RWPE1 (cell line): ENCODE results near the gene NHS.

Source experiments
- CTCF ChIA-PET: fragments of 350-600 bp; sonication (Branson Sonifier 250); formaldehyde crosslinking; extraction: SDS; loops from one replicate; lab custom pipeline; 2021; lab: Yijun Ruan, JAX
- POLR2A ChIA-PET: fragments of 400-600 bp; formaldehyde crosslinking; extraction: SDS; loops from one replicate; lab custom pipeline; 2020; ENCODE audit warnings: antibody characterized with exemption; ENCODE audit not compliant: low non-redundant PET; lab: Yijun Ruan, JAX
- DNase-seq: peaks from one replicate; pipeline ENCODE4 v3.0.0; 2012; ENCODE audit warnings: low spot score
- H3K27ac ChIP-seq: fragments of 450-650 bp; 2 replicates; pipeline ENCODE4 v1.5.1; 2017
- TF ChIP-seq, protein P1 (sequence below): fragments of 450-650 bp; conservative IDR thresholded peaks from 2 replicates; pipeline ENCODE4 v1.5.1; 2017; ENCODE audit warnings: low read depth, mild to moderate bottlenecking

Gene NHS

DNA sequence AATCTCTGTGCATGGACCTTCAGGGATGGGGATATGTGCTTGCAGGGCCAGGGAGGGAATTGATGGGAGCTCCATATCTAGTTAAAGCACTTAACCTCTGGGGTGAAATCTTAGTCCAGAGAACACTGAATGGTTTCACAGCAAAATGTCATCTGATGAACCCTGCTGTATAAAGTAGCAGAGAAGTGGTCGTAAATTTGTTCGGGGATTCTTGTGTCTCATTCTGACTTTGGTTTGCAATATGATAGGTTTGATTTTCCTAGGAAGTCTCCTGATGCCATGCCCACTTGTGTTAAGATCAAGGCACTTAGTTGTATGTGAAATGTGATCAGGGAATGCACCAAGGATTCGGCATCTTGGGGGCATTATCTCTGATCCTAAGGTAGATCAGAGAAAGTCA, 96.9 kb downstream of the NHS start:
- no peak for DNase-seq
- TF ChIP-seq, protein P1, sequence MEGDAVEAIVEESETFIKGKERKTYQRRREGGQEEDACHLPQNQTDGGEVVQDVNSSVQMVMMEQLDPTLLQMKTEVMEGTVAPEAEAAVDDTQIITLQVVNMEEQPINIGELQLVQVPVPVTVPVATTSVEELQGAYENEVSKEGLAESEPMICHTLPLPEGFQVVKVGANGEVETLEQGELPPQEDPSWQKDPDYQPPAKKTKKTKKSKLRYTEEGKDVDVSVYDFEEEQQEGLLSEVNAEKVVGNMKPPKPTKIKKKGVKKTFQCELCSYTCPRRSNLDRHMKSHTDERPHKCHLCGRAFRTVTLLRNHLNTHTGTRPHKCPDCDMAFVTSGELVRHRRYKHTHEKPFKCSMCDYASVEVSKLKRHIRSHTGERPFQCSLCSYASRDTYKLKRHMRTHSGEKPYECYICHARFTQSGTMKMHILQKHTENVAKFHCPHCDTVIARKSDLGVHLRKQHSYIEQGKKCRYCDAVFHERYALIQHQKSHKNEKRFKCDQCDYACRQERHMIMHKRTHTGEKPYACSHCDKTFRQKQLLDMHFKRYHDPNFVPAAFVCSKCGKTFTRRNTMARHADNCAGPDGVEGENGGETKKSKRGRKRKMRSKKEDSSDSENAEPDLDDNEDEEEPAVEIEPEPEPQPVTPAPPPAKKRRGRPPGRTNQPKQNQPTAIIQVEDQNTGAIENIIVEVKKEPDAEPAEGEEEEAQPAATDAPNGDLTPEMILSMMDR, result no peak
- ChIA-PET CTCF (no interaction called here), POLR2A (no interaction called here)
- no peak overlapping the region for H3K27ac ChIP-seq

DNA sequence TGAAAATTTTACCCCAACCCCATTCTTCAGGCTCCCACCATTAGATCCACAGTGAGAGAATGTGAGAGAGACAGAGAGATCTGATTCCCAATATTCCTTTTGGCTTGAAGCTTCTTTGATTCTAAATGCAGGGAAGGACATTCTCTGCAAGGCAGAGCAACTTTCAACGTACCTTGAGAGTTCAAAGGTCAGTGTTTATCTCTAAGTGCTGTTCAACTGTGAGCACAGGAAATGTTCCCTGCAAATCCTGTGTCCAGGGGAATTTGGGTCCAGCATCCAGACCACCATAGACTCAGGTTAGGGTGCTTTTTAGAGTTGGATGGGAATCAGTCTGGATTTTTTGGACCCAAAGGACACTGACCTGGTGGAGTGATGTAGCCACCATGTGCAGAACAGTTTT, 97.4 kb downstream of the NHS start:
- TF ChIP-seq, protein P1, result no peak
- H3K27ac ChIP-seq, result no peak overlapping the region
- CTCF ChIA-PET, result no interaction called here
- POLR2A ChIA-PET, result no interaction called here
- DNase-seq, result no peak

DNA sequence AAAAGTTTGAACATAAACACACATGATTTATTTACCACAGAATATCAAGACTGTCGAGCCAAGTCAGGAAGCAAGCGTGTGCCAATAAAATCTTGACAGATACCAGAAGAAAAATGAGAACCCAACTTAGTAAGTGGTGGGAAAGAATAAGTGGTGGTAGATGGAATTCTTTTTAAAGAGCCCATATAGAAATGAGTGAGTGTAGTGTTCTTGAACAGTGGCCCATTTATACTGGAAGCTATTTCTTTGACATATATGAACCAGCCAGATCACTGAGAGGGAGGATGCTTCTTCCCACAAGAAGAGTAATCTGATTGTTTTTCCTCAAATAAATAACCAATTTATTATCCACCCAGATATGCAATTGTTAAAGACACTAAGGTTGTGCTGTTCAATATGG, 98.0 kb downstream of the NHS start:
- ChIA-PET CTCF (no interaction called here), POLR2A (no interaction called here)
- TF ChIP-seq, protein P1, result no peak
- no peak for DNase-seq
- no peak overlapping the region for H3K27ac ChIP-seq

DNA sequence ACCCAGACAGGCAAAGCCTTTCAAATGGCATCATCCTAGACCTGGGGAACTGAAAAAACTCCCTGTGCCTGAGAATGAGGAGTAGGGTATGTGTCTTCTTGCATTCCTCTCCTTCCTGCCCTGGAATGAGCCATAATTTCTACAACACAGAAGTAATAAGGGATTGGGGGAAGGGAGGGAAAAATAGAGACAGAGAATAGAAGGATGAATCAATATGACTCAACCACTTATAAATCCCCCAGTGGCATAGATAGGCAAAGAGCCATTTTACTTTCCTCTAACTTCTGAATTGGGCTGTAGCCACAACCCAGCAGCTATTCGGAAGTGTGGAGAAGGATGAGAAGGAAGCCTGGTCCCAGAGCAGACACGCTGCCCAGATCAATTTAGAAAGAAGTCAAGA, 99.9 kb downstream of the NHS start:
- POLR2A ChIA-PET, result no interaction called here
- DNase-seq, result peak; percentile 7
- CTCF ChIA-PET, result no interaction called here

DNA sequence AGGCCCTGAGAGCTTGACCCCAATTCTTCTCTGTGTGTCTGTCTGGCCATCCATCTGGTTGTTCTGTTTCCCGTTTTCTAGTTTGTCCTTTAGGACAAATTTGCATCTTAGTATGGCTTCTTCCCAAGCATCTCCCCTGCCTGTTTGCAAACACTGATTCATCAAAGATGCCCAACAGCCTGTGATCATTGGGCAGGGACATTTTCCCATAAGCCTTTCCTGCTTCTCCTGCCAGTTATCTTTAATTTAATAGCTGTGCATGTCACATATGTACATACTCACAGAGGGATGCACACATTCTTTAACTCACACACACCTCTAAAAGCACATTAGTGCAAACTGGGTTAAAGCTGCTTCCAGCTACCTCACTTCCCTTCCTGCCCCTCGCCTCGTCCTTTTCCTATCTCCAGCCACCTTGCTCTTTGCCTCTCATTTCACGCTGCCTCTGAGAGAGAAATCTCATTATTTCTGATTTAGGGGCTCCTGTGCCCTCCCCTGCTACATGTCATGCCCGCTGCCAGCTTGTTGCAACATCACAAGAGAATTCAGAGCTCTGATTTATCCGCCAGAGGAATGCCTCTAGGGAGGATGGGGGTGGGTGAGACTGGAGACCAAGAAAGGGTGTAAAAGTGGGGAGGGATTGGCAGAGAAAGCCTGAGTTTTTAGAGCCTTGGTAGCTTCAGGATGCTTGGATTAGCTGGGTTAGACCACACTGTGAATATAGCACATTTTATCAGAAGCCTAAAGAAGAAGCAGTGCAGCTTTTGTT, 100.6 kb downstream of the NHS start:
- CTCF ChIA-PET, result no interaction called here
- no peak for DNase-seq
- TF ChIP-seq, protein P1, result no peak
- H3K27ac ChIP-seq, result no peak overlapping the region
- POLR2A ChIA-PET, result no interaction called here

More for the DNA sequence above, 99.9 kb downstream of the NHS start:
- H3K27ac ChIP-seq, result no peak overlapping the region
- TF ChIP-seq, protein P1, result no peak

DNA sequence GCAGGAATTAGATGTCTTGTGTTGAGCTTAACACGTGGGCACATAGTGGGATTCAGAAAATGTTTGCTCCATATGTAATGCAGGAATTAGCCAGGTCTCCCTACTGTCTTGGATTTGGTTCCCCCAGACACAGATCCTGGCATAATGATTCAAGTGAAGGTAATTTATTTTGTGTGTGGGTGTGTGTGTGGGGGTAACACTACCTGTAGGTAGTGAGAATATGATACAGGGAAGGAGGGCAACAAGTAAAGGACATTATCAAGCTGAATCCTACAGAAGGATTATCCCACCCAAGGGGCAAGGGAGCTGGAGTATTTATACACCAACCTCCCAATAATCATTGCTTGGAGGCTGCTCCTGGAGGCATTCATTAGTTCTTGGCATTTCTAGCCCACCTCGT, 101.4 kb downstream of the NHS start:
- CTCF ChIA-PET, result no interaction called here

More for the DNA sequence above, 101.4 kb downstream of the NHS start:
- POLR2A ChIA-PET, result no interaction called here
- TF ChIP-seq, protein P1, result no peak
- H3K27ac ChIP-seq, result no peak overlapping the region
- no peak for DNase-seq
